H1 (cell line): ENCODE measurements around the gene KLHL8. TPM values are rescaled to one million over a fixed set of nuclear protein-coding genes. Genes with fewer than 3 reads are reported as not detected.

ENCODE experiments used
- CTCF ChIA-PET: fragments of 300-600 bp; sonication (Branson Sonifier 250); formaldehyde crosslinking; loops from one replicate; lab custom pipeline; 2021; ENCODE audit not compliant: partially characterized antibody; lab: Charles Lee
- POLR2A ChIA-PET: fragments of 300-600 bp; sonication (Branson Sonifier 250); formaldehyde crosslinking; loops from one replicate; lab custom pipeline; 2021; ENCODE audit warnings: inconsistent platforms; ENCODE audit not compliant: partially characterized antibody; lab: Charles Lee
- DNase-seq, 2 experiments: peaks; one replicate each; pipeline versions ENCODE4 v3.0.0 to v3.0.0-alpha.2; 2010 to 2022; ENCODE audit warnings: low spot score in 2 of 2, low read depth in 1 of 2, mixed read lengths in 1 of 2
- FAIRE-seq: peaks from 2 replicates; lab custom pipeline; 2011; peaks lifted over from hg19 to GRCh38; lab: Jason Lieb, UNC
- H2AFZ ChIP-seq: 2 replicates; pipeline ENCODE4 v1.8.1; 2012; ENCODE audit warnings: low read length, inconsistent platforms
- H2AK5ac ChIP-seq: 2 replicates; pipeline ENCODE4 v1.6.1; 2013; ENCODE audit warnings: low read depth, low read length
- H2BK120ac ChIP-seq: replicated peaks from 2 replicates; pipeline ENCODE3; 2013; ENCODE audit warnings: low read depth, low read length, inconsistent platforms
- H2BK12ac ChIP-seq: 2 replicates; pipeline ENCODE4 v1.6.1; 2013; ENCODE audit warnings: low read depth, low read length
- H2BK15ac ChIP-seq: 2 replicates; pipeline ENCODE4 v1.6.1; 2013; ENCODE audit warnings: low read length
- H2BK20ac ChIP-seq: 2 replicates; pipeline ENCODE4 v1.6.1; 2013; ENCODE audit warnings: low read length
- H2BK5ac ChIP-seq: 2 replicates; pipeline ENCODE4 v1.6.1; 2013; ENCODE audit warnings: low read depth, low read length
- H3K14ac ChIP-seq: 2 replicates; pipeline ENCODE4 v1.6.1; 2013; ENCODE audit warnings: inconsistent platforms; ENCODE audit not compliant: insufficient read length
- H3K18ac ChIP-seq: 2 replicates; pipeline ENCODE4 v1.6.1; 2013; ENCODE audit warnings: low read length; ENCODE audit errors: extremely low read depth
- H3K23ac ChIP-seq: 2 replicates; pipeline ENCODE4 v1.6.1; 2013; ENCODE audit warnings: inconsistent platforms; ENCODE audit not compliant: insufficient read length
- H3K23me2 ChIP-seq: 2 replicates; pipeline ENCODE4 v1.6.1; 2013; ENCODE audit warnings: low read depth, low read length
- H3K27ac ChIP-seq: 2 replicates; pipeline ENCODE4 v1.6.1; 2011; ENCODE audit warnings: low read depth, low read length, inconsistent platforms
- H3K27me3 ChIP-seq, 4 experiments: replicated peaks in 1 of 4; 1 replicate in 1 of 4; 2 replicates in 3 of 4; pipeline versions ENCODE4 v1.6.1 to v1.8.1; 2011 to 2013; ENCODE audit warnings: low read length in 3 of 4, mild to moderate bottlenecking in 3 of 4, inconsistent platforms in 2 of 4, mixed read lengths in 2 of 4, moderate library complexity in 1 of 4; ENCODE audit not compliant: control insufficient read depth in 3 of 4, insufficient read depth in 3 of 4; ENCODE audit errors: extremely low read depth in 1 of 4
- H3K36me3 ChIP-seq, 4 experiments: 2 replicates each; pipeline versions ENCODE4 v1.6.1 to v1.8.1; 2011 to 2013; ENCODE audit warnings: mild to moderate bottlenecking in 4 of 4, low read length in 3 of 4, moderate library complexity in 2 of 4, control low read depth in 1 of 4, inconsistent platforms in 1 of 4; ENCODE audit not compliant: insufficient read depth in 4 of 4, control insufficient read depth in 2 of 4
- H3K4ac ChIP-seq: replicated peaks from 2 replicates; pipeline ENCODE3; 2013; ENCODE audit warnings: low read length, low read depth, mixed read lengths, inconsistent platforms; ENCODE audit not compliant: insufficient read length
- H3K4me1 ChIP-seq, 4 experiments: replicated peaks in 1 of 4; 1 replicate in 1 of 4; 2 replicates in 3 of 4; pipeline versions ENCODE4 v1.6.1 to v1.8.1; 2011 to 2013; ENCODE audit warnings: low read length in 3 of 4, inconsistent platforms in 2 of 4, mixed read lengths in 1 of 4; ENCODE audit not compliant: insufficient read depth in 4 of 4, control insufficient read depth in 3 of 4
- H3K4me2 ChIP-seq, 2 experiments: 2 replicates each; pipeline versions ENCODE4 v1.6.1 to v1.8.1; 2011 to 2013; ENCODE audit warnings: low read depth in 2 of 2, low read length in 2 of 2, control low read depth in 1 of 2, inconsistent platforms in 1 of 2, mild to moderate bottlenecking in 1 of 2; ENCODE audit not compliant: insufficient read depth in 1 of 2
- H3K4me3 ChIP-seq, 4 experiments: fragments of 200-600, 300-600 bp in 1 of 4; sonication (generic), shearing (Covaris generic), sonication (Bioruptor Twin) in 1 of 4; 2 replicates each; pipeline versions ENCODE4 v1.5.1 to v1.8.1; 2011 to 2016; ENCODE audit warnings: low read length in 4 of 4, low read depth in 3 of 4, control low read depth in 2 of 4, inconsistent platforms in 2 of 4, mild to moderate bottlenecking in 2 of 4, mixed read lengths in 1 of 4, moderate library complexity in 1 of 4; ENCODE audit not compliant: insufficient read depth in 2 of 4; ENCODE audit errors: extremely low read depth in 1 of 4
- H3K56ac ChIP-seq: replicated peaks from 2 replicates; pipeline ENCODE3; 2013; ENCODE audit warnings: low read depth, mild to moderate bottlenecking, mixed read lengths, low read length, inconsistent platforms; ENCODE audit not compliant: insufficient read length
- H3K79me1 ChIP-seq: 2 replicates; pipeline ENCODE4 v1.6.1; 2013; ENCODE audit warnings: low read depth, low read length, control low read depth
- H3K79me2 ChIP-seq, 2 experiments: 2 replicates each; pipeline versions ENCODE4 v1.6.1 to v1.8.1; 2012 to 2013; ENCODE audit warnings: low read length in 2 of 2, mild to moderate bottlenecking in 2 of 2, inconsistent platforms in 1 of 2; ENCODE audit not compliant: insufficient read depth in 2 of 2, control insufficient read depth in 1 of 2
- H3K9ac ChIP-seq, 4 experiments: replicated peaks in 1 of 4; 1 replicate in 1 of 4; 2 replicates in 3 of 4; pipeline versions ENCODE4 v1.6.1 to v1.8.1; 2011 to 2013; ENCODE audit warnings: low read depth in 3 of 4, low read length in 3 of 4, control low read depth in 2 of 4, mild to moderate bottlenecking in 2 of 4, moderate library complexity in 2 of 4, inconsistent platforms in 1 of 4; ENCODE audit errors: extremely low read depth in 1 of 4
- H3K9me3 ChIP-seq, 2 experiments: 2 replicates each; pipeline versions ENCODE4 v1.6.1 to v1.8.1; 2012 to 2013; ENCODE audit warnings: mild to moderate bottlenecking in 2 of 2, moderate library complexity in 2 of 2, control low read depth in 1 of 2, inconsistent platforms in 1 of 2, low read depth in 1 of 2, low read length in 1 of 2, mixed read lengths in 1 of 2; ENCODE audit not compliant: insufficient read depth in 2 of 2
- H4K20me1 ChIP-seq, 2 experiments: replicated peaks in 1 of 2; 2 replicates each; pipeline versions ENCODE3 to v1.8.1; 2011 to 2013; ENCODE audit warnings: inconsistent platforms in 2 of 2, low read length in 2 of 2, mild to moderate bottlenecking in 1 of 2; ENCODE audit not compliant: insufficient read depth in 2 of 2, control insufficient read depth in 1 of 2
- H4K5ac ChIP-seq: 2 replicates; pipeline ENCODE4 v1.6.1; 2013; ENCODE audit warnings: low read length, low read depth, mixed read lengths, inconsistent platforms; ENCODE audit not compliant: insufficient read length
- H4K8ac ChIP-seq: 2 replicates; pipeline ENCODE4 v1.8.0; 2013; ENCODE audit warnings: mild to moderate bottlenecking, moderate library complexity, low read length, inconsistent platforms; ENCODE audit not compliant: insufficient read depth; ENCODE audit errors: extremely low read depth
- H4K91ac ChIP-seq: replicated peaks from 2 replicates; pipeline ENCODE3; 2013; ENCODE audit warnings: low read length, mixed read lengths, inconsistent platforms; ENCODE audit not compliant: insufficient read length
- CHD2 ChIP-seq: IDR thresholded peaks from 2 replicates; pipeline ENCODE4 v1.6.1; 2012; ENCODE audit warnings: low read length, improper control_type of control experiment
- WGBS, 2 experiments: shearing (Covaris generic) in 1 of 2; methylation state at CpG; one replicate each; pipeline versions ENCODE4 v1.1.6 to v1.1.7; 2013 to 2015; ENCODE audit warnings: low lambda C conversion rate in 2 of 2, mixed read lengths in 2 of 2, inconsistent platforms in 1 of 2, low coverage in 1 of 2, missing lambda C conversion rate in 1 of 2; ENCODE audit not compliant: insufficient replicate concordance in 2 of 2, insufficient coverage in 1 of 2, insufficient read length in 1 of 2; ENCODE audit errors: extremely low coverage in 1 of 2, missing lambda C conversion rate in 1 of 2; 5-methylcytosine and 5-hydroxymethylcytosine counted together
- polyA plus RNA-seq, 7 experiments: library from polyadenylated mRNA; depleted of rRNA in 3 of 7; stranded (reverse) in 5 of 7; unstranded in 2 of 7; fragments of >200 nt in 5 of 7; fragments of 200-250 nt in 2 of 7; gene quantifications; 1 replicate in 5 of 7; 2 replicates in 1 of 7; 4 replicates in 1 of 7; pipeline versions ENCODE4 v1.2.1 to v1.2.3, GENCODE V29; 2011 to 2013; ENCODE audit warnings: missing spikeins in 2 of 7, mixed read lengths in 2 of 7
- total RNA-seq: library from RNA; stranded (reverse); fragmentation: NEBNext Ultra II Directional; extraction: Animal tissue kit (Norgen Biotek cat#: 25700); gene quantifications from 2 replicates; pipeline ENCODE4 v1.2.1, GENCODE V29; 2021

The KLHL8 gene
- total and polyA plus RNA-seq, 2 of the 8 experiments (the other 6 are each of a cell fraction or from before 2014, with no cell fraction given): 0.94 to 8.1 TPM

GRCh38 chr4:87188932-87189331 is 31.5 kb downstream of the KLHL8 start:
- Histone ChIP-seq H2BK12ac (no peak overlapping the region), H3K14ac (no peak overlapping the region), H2BK5ac (no peak overlapping the region), H3K4me2 (no peak overlapping the region), H3K18ac (no peak overlapping the region), H3K27ac (no peak overlapping the region), H3K79me2 (no peaks in the 10 kb centered on the region), H2AK5ac (no peak overlapping the region), H3K23me2 (no peaks in the 10 kb centered on the region), H3K56ac (no peak overlapping the region), H3K9ac (no peak overlapping the region), H3K9me3 (no peaks in the 10 kb centered on the region), H3K4me3 (no peak overlapping the region), H4K20me1 (no peaks in the 10 kb centered on the region), H3K23ac (no peak overlapping the region), H3K4ac (no peak overlapping the region), H3K36me3 (no peaks in the 10 kb centered on the region), H3K79me1 (no peaks in the 10 kb centered on the region), H4K91ac (no peak overlapping the region), H3K4me1 (no peaks in the 10 kb centered on the region), H2BK120ac (no peak overlapping the region), H4K8ac (no peak overlapping the region), H2BK20ac (no peak overlapping the region), H2AFZ (no peak overlapping the region), H3K27me3 (no peaks in the 10 kb centered on the region), H2BK15ac (no peak overlapping the region), H4K5ac (no peak overlapping the region)
- POLR2A ChIA-PET: no interaction called here
- no peak for FAIRE-seq
- DNase-seq: no peak
- 94% methylated on average over 7 of the region's 7 CpGs; no CpG with 5 or more reads in 1 of the 2 experiments for WGBS, 2 experiments
- CTCF ChIA-PET: interaction anchor here (1.1 kb wide), 1 partner anchor 21 kb away, joined by 3 read pairs; no protein-coding TSS in a partner anchor
- no peak for TF ChIP-seq CHD2
